CD14-positive monocyte (primary cell): ENCODE measurements around the gene IL3. TPM values are rescaled to one million over a fixed set of nuclear protein-coding genes. Genes with fewer than 3 reads are reported as not detected.

ENCODE experiments used
- DNase-seq, 3 donors: peaks; one replicate each; pipeline ENCODE4 v3.0.0-alpha.2; 2011 to 2022
- H2AFZ ChIP-seq: 2 replicates; pipeline ENCODE4 v1.6.0; 2012; ENCODE audit warnings: mild to moderate bottlenecking, low read depth, low read length, inconsistent platforms; ENCODE audit not compliant: insufficient read depth, poor library complexity, severe bottlenecking
- H3K27ac ChIP-seq, 2 donors: 1 replicate in 1 of 2; 2 replicates in 1 of 2; pipeline ENCODE4 v1.5.1; 2012 to 2013; ENCODE audit warnings: low read length in 2 of 2, control low read depth in 1 of 2, inconsistent platforms in 1 of 2, low read depth in 1 of 2, mild to moderate bottlenecking in 1 of 2
- H3K27me3 ChIP-seq, 2 donors: one replicate each; pipeline versions ENCODE4 v1.6.0 to v1.6.1; 2011 to 2013; ENCODE audit warnings: low read length in 2 of 2; ENCODE audit not compliant: control insufficient read depth in 2 of 2, insufficient read depth in 2 of 2
- H3K36me3 ChIP-seq, 2 donors: replicated peaks in 1 of 2; 1 replicate in 1 of 2; 2 replicates in 1 of 2; pipeline versions ENCODE4 v1.5.1 to v1.6.1; 2012 to 2013; ENCODE audit warnings: low read length in 2 of 2, control low read depth in 1 of 2, inconsistent platforms in 1 of 2, mild to moderate bottlenecking in 1 of 2; ENCODE audit not compliant: insufficient read depth in 2 of 2, control insufficient read depth in 1 of 2
- H3K4me1 ChIP-seq, 2 donors: 1 replicate in 1 of 2; 2 replicates in 1 of 2; pipeline versions ENCODE4 v1.5.1 to v1.6.1; 2012 to 2013; ENCODE audit warnings: low read length in 2 of 2, control low read depth in 1 of 2, inconsistent platforms in 1 of 2, mild to moderate bottlenecking in 1 of 2, moderate library complexity in 1 of 2; ENCODE audit not compliant: insufficient read depth in 2 of 2, control insufficient read depth in 1 of 2
- H3K4me2 ChIP-seq: replicated peaks from 2 replicates; pipeline ENCODE3; 2012; ENCODE audit warnings: low read length, moderate library complexity, mild to moderate bottlenecking; ENCODE audit not compliant: poor library complexity, severe bottlenecking; ENCODE audit errors: extremely low read depth
- H3K4me3 ChIP-seq, 3 experiments: fragments of 200-600 bp in 1 of 3; sonication (generic) in 1 of 3; replicated peaks in 1 of 3; 1 replicate in 2 of 3; 2 replicates in 1 of 3; pipeline ENCODE4 v1.5.1; 2011 to 2013; ENCODE audit warnings: low read length in 3 of 3, mild to moderate bottlenecking in 3 of 3, control low read depth in 2 of 3, low read depth in 2 of 3, inconsistent platforms in 1 of 3, moderate library complexity in 1 of 3
- H3K79me2 ChIP-seq: 2 replicates; pipeline ENCODE4 v1.6.0; 2012; ENCODE audit warnings: mild to moderate bottlenecking, control low read depth, inconsistent platforms, low read length, moderate library complexity; ENCODE audit not compliant: insufficient read depth
- H3K9ac ChIP-seq: 2 replicates; pipeline ENCODE4 v1.6.0; 2017; ENCODE audit warnings: low read length, mild to moderate bottlenecking; ENCODE audit not compliant: insufficient read depth, poor library complexity, severe bottlenecking
- H3K9me3 ChIP-seq, 2 donors: replicated peaks in 1 of 2; 1 replicate in 1 of 2; 2 replicates in 1 of 2; pipeline versions ENCODE4 v1.5.1 to v1.6.1; 2012 to 2013; ENCODE audit warnings: low read length in 2 of 2, control low read depth in 1 of 2; ENCODE audit not compliant: control insufficient read depth in 1 of 2, insufficient read depth in 1 of 2
- H4K20me1 ChIP-seq: 2 replicates; pipeline ENCODE4 v1.6.0; 2012; ENCODE audit warnings: mild to moderate bottlenecking, low read length, control low read depth, moderate library complexity; ENCODE audit not compliant: insufficient read depth
- H3K27ac Mint-ChIP-seq, 7 donors: one replicate each; pipeline ENCODE4 v1.8.0; 2020; ENCODE audit warnings: mild to moderate bottlenecking in 7 of 7, mixed read lengths in 7 of 7, moderate library complexity in 6 of 7, inconsistent platforms in 2 of 7
- H3K27me3 Mint-ChIP-seq, 3 donors: one replicate each; pipeline ENCODE4 v1.8.0; 2021 to 2022; ENCODE audit warnings: low read depth in 3 of 3, mild to moderate bottlenecking in 3 of 3, mixed read lengths in 3 of 3, moderate library complexity in 3 of 3, inconsistent platforms in 1 of 3
- H3K36me3 Mint-ChIP-seq, 2 donors: one replicate each; pipeline ENCODE4 v1.8.0; 2020; ENCODE audit warnings: mixed read lengths in 2 of 2, inconsistent platforms in 1 of 2, mild to moderate bottlenecking in 1 of 2
- H3K4me1 Mint-ChIP-seq: one replicate; pipeline ENCODE4 v1.8.0; 2020; ENCODE audit warnings: mild to moderate bottlenecking, mixed read lengths
- H3K4me3 Mint-ChIP-seq, 2 donors: one replicate each; pipeline ENCODE4 v1.8.0; 2020; ENCODE audit warnings: mild to moderate bottlenecking in 2 of 2, mixed read lengths in 2 of 2, moderate library complexity in 1 of 2
- H3K9me3 Mint-ChIP-seq, 7 donors: one replicate each; pipeline ENCODE4 v1.8.0; 2020 to 2022; ENCODE audit warnings: mixed read lengths in 7 of 7, mild to moderate bottlenecking in 6 of 7, moderate library complexity in 6 of 7, inconsistent platforms in 2 of 7
- CTCF ChIP-seq: fragments of 200-600 bp; IDR thresholded peaks from one replicate; pipeline ENCODE4 v1.8.0; 2022; ENCODE audit warnings: antibody characterized with exemption, mild to moderate bottlenecking
- WGBS: methylation state at CpG from one replicate; pipeline ENCODE4 v1.1.5; 2013; ENCODE audit warnings: missing lambda C conversion rate; ENCODE audit not compliant: insufficient coverage; 5-methylcytosine and 5-hydroxymethylcytosine counted together
- intact Hi-C, 2 donors: fragments of 100-400 bp; cut with micrococcal nuclease; formaldehyde crosslinking; loops; one replicate each; pipeline versions ENCODE4 v1.15.0 to v1.15.1; 2023
- polyA plus RNA-seq, 3 donors: library from polyadenylated mRNA; depleted of rRNA in 1 of 3; unstranded in 2 of 3; stranded (reverse) in 1 of 3; fragments of 300-500 nt in 2 of 3; fragments of >200 nt in 1 of 3; fragmentation: Illumina TruSeq in 2 of 3; gene quantifications; 1 replicate in 2 of 3; 2 replicates in 1 of 3; pipeline ENCODE4 v1.2.3, GENCODE V29; 2012 to 2021

The IL3 gene
- polyA plus RNA-seq, 3 donors = not detected

GRCh38 chr5:132030610-132031009 is 29.8 kb upstream of the IL3 start:
- H3K4me3 ChIP-seq = no peak overlapping the region
- H3K27ac ChIP-seq = no peak overlapping the region
- H3K4me1 ChIP-seq = no peaks in the 10 kb centered on the region
- no peaks in the 10 kb centered on the region for H3K36me3 ChIP-seq
- H2AFZ ChIP-seq = no peak overlapping the region
- no peaks in the 10 kb centered on the region for H3K27me3 ChIP-seq
- H3K4me2 ChIP-seq = no peak overlapping the region
- H3K4me3 Mint-ChIP-seq = no peak overlapping the region
- no peaks in the 10 kb centered on the region for H3K36me3 Mint-ChIP-seq
- DNase-seq = no peak
- no peak overlapping the region for H3K9ac ChIP-seq
- intact Hi-C loops = no loop called here
- no peak for TF ChIP-seq CTCF
- H3K27me3 Mint-ChIP-seq = peaks cover 3 to 11% (median 4%) of the 10 kb centered on the region in 3 donors
- H4K20me1 ChIP-seq = no peaks in the 10 kb centered on the region
- no peaks in the 10 kb centered on the region for H3K4me1 Mint-ChIP-seq
- no peaks in the 10 kb centered on the region for H3K79me2 ChIP-seq
- no peaks in the 10 kb centered on the region for H3K9me3 ChIP-seq
- peaks cover 3 to 25% (median 8%) of the 10 kb centered on the region in 7 donors for H3K9me3 Mint-ChIP-seq
- 100% methylated on average over 2 of the region's 2 CpGs for WGBS
- no peak overlapping the region for H3K27ac Mint-ChIP-seq

- H3K27ac Mint-ChIP-seq = no peak overlapping the region
- no peak for DNase-seq
- H3K4me3 Mint-ChIP-seq = no peak overlapping the region
Measured at GRCh38 chr5:132032196-132032595, 28.3 kb upstream of the IL3 start.

More at GRCh38 chr5:132032196-132032595, 28.3 kb upstream of the IL3 start:
- Histone ChIP-seq H3K9ac (no peak overlapping the region), H3K4me1 (no peaks in the 10 kb centered on the region), H3K36me3 (no peaks in the 10 kb centered on the region), H3K27me3 (peaks cover 0 to 3% of the 10 kb centered on the region in 2 donors), H2AFZ (no peak overlapping the region), H3K4me2 (no peak overlapping the region), H4K20me1 (no peaks in the 10 kb centered on the region), H3K27ac (no peak overlapping the region), H3K9me3 (no peaks in the 10 kb centered on the region), H3K79me2 (no peaks in the 10 kb centered on the region), H3K4me3 (no peak overlapping the region)
- H3K4me1 Mint-ChIP-seq = no peaks in the 10 kb centered on the region
- H3K9me3 Mint-ChIP-seq = peaks cover 3 to 25% (median 8%) of the 10 kb centered on the region in 7 donors
- peaks cover 3 to 15% (median 6%) of the 10 kb centered on the region in 3 donors for H3K27me3 Mint-ChIP-seq
- H3K36me3 Mint-ChIP-seq = no peaks in the 10 kb centered on the region
- TF ChIP-seq CTCF = no peak
- intact Hi-C loops = no loop called here
